Temporal lobe (tissue), 1 donor: Measurements from ENCODE around the gene GRIFIN. TPM values are rescaled to one million over a fixed set of nuclear protein-coding genes. Genes with fewer than 3 reads are reported as not detected.

Experiments
- total RNA-seq: library from RNA; depleted of rRNA; stranded (reverse); fragments of >200 nt; gene quantifications from one replicate; pipeline ENCODE4 v1.2.3, GENCODE V29; 2014

GRIFIN gene
- total RNA-seq, 1 donor from 2014 or later: not detected

Other genes with a start within 250 kb of the GRIFIN start
- 18.7 TPM for gene MAD1L1, start 243.5 kb downstream of the GRIFIN start, total RNA-seq
- 14.3 TPM for gene MRM2, start 234.2 kb downstream of the GRIFIN start, total RNA-seq
- 13.3 TPM for gene NUDT1, start 234.2 kb downstream of the GRIFIN start, total RNA-seq
- gene SNX8, start 162.0 kb downstream of the GRIFIN start, total RNA-seq: 4.9 TPM
- gene EIF3B, start 121.6 kb downstream of the GRIFIN start, total RNA-seq: 47.2 TPM
- 2.2 TPM for gene CHST12, start 72.8 kb downstream of the GRIFIN start, total RNA-seq
- gene LFNG, start 43.4 kb upstream of the GRIFIN start, total RNA-seq: 6.6 TPM
- 15.7 TPM for gene BRAT1, start 79.1 kb upstream of the GRIFIN start, total RNA-seq
- gene IQCE, start 82.6 kb upstream of the GRIFIN start, total RNA-seq: 18.7 TPM
- 68.4 TPM for gene TTYH3, start 155.6 kb upstream of the GRIFIN start, total RNA-seq
- 1.5 TPM for gene AMZ1, start 211.8 kb upstream of the GRIFIN start, total RNA-seq